ENCODE data around the gene DLX4.

Gene DLX4

DNA sequence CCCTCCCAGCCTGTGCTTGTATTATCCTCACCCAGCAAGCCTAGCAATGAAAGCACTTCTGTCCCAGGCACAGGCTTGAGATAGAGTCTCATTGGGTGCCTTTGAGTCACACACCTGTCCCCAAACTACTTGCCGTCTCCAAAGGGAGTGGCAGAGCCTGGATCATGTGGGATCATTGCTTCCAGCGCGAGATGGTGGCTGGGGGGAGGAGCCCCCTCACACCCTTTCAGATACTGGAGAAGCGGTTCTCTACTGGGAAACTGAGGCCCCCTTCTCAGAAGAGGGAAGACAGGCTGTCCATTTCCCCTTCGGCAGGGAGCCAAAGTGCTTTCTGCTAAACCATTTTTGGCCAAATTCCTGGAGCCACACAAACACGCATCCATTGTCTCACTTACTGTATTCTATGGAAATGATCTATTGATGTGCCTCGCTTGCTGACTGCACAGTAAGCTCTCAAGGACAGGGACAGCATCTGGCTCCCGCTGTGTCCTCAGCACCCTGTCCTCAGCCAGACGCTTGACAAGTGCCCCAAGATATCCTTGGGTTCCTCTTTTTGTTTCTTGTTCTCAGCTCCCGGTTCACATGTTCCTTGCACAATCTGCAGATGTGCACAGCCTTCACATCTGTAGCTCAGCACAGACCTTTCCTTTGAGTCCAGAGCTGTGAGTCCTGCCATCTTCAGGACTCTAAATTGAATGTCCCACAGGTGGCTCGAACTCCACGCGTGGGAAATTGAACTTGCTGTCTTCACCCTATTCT is 52.0 kb downstream of the DLX4 start:
- DNase-seq: no peak

DNA sequence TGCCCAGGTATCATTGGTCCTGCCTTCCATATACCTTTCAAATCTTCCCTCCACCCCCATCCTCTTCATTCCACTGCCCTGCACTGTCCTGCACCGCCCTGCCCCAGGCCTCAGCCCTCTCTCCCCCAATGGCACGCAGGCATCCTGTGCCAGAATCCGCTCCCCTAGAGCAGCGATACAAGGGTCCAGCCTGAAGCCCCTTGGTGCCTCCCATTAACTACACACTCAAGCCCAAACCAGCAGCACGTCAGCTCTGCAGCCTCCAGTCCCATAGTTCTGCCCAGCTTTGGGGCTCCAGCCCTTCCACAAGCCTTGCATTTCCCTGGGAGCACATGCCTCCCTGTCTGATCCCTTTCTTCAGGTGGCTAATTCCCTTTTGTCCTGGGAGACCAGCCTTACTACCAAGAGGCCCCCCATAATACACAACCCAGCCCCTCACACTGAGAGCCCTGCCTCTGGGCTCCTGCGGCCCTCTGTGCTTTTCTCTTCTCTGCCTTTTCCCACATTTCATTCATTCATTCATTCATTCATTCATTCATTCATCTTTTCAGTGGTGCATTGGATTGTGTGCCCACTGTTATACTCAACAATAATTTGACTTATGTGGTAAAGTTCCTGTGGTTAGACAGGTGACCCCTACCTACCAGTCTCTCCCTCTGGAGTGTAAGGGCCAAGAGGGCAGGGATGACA is 52.8 kb downstream of the DLX4 start:
- no peak for DNase-seq

DNA sequence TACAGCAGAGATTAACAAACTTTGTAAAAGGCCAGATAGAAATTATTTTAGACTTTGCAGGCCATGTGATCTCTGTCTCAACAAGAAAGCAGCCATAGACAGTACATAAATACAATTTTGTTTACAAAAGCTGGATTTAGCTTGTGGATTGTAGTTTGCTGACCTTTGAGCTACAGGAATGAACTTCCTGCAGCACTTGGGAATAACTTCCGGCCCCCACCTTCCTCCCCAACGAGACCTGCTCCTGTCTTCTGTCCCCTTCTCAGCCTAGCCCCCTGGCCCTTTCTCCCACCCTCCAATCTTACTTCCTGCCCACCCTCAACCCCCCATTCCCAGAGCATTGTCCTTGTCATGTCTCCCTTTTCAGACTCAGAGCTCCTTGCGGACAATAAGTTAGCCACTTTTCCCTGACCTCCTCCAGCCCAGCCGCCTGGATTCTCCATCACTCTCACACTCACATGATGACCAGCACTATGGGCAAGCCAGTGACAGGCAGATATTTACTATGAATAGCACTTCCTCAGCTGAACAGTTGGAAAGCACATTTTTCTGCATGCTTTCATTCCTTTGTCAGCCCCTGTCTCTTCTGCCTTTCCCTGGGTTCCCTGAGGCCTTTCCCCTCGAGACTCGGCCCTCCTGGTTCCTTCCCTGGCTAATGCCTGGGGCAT is 53.6 kb downstream of the DLX4 start:
- DNase-seq: no peak

DNA sequence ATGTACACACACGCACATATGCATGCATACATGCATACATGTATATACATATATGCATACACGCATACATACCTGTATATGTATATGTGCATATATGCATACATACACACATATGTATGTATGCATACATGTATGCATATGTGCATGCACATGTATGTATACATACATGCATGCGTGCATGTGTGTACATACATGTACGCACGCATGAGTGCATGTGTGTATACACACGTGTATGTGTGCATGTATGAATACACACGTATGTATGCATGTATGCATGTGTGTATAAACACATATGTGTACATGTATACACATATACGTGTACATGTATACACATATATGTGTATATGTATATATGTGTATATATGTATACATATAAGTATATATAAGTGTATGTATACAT is 54.5 kb downstream of the DLX4 start:
- DNase-seq: no peak
